GM12878 (cell line): ENCODE data around the gene ACTA2. TPM values are rescaled to one million over a fixed set of nuclear protein-coding genes. Genes with fewer than 3 reads are reported as not detected.

ENCODE experiments used
- ATF2 ChIP-seq: IDR thresholded peaks from 2 replicates; pipeline ENCODE4 v1.6.1; 2012; ENCODE audit warnings: low read length, inconsistent platforms
- CBFB ChIP-seq: IDR thresholded peaks from 2 replicates; pipeline ENCODE4 v1.6.1; 2016; ENCODE audit warnings: antibody characterized with exemption, low read depth
- ETV6 ChIP-seq, 2 experiments: fragments of 450-650 bp in 1 of 2; IDR thresholded peaks in 1 of 2; conservative IDR thresholded peaks in 1 of 2; 2 replicates each; pipeline ENCODE4 v1.6.1; 2014; ENCODE audit warnings: antibody characterized with exemption in 1 of 2, borderline replicate concordance in 1 of 2, low read depth in 1 of 2, mild to moderate bottlenecking in 1 of 2, moderate library complexity in 1 of 2
- EZH2 ChIP-seq: IDR thresholded peaks from 2 replicates; pipeline ENCODE4 v1.6.1; 2012; ENCODE audit warnings: low read depth, mild to moderate bottlenecking, control low read depth, inconsistent platforms, low read length, borderline replicate concordance; ENCODE audit not compliant: control insufficient read depth
- FOS ChIP-seq: IDR thresholded peaks from 3 replicates; pipeline ENCODE4 v1.6.1; 2011; ENCODE audit warnings: borderline replicate concordance; ENCODE audit not compliant: insufficient read length; ENCODE audit errors: extremely low read depth
- KLF5 ChIP-seq: fragments of 450-650 bp; IDR thresholded peaks from 2 replicates; pipeline ENCODE4 v1.6.1; 2014; ENCODE audit warnings: mild to moderate bottlenecking; ENCODE audit not compliant: partially characterized antibody
- MEF2A ChIP-seq: IDR thresholded peaks from 2 replicates; pipeline ENCODE4 v1.6.1; 2011; ENCODE audit warnings: low read depth, mild to moderate bottlenecking, low read length, moderate library complexity; ENCODE audit not compliant: insufficient read depth
- MTA3 ChIP-seq: IDR thresholded peaks from 2 replicates; pipeline ENCODE4 v1.6.1; 2012; ENCODE audit warnings: low read length, inconsistent platforms, borderline replicate concordance
- MXI1 ChIP-seq: fragments of 150-350 bp; IDR thresholded peaks from 2 replicates; pipeline ENCODE4 v1.6.1; 2011; ENCODE audit warnings: low read depth, mild to moderate bottlenecking, inconsistent platforms, low read length, improper control_type of control experiment
- MYB ChIP-seq: fragments of 150-350 bp; IDR thresholded peaks from 2 replicates; pipeline ENCODE4 v1.6.1; 2014; ENCODE audit warnings: mild to moderate bottlenecking, low read depth, low read length, borderline replicate concordance
- NBN ChIP-seq: fragments of 450-650 bp; IDR thresholded peaks from 2 replicates; pipeline ENCODE4 v1.6.1; 2016
- NFYA ChIP-seq: IDR thresholded peaks from 2 replicates; pipeline ENCODE4 v1.6.1; 2011; ENCODE audit warnings: low read depth, mild to moderate bottlenecking, low read length, improper control_type of control experiment, borderline replicate concordance
- POU2F2 ChIP-seq: IDR thresholded peaks from 3 replicates; pipeline ENCODE4 v1.6.1; 2011; ENCODE audit warnings: low read depth, mild to moderate bottlenecking, low read length, borderline replicate concordance
- RAD21 ChIP-seq: IDR thresholded peaks from 2 replicates; pipeline ENCODE4 v1.6.1; 2011; ENCODE audit warnings: mild to moderate bottlenecking, low read depth, low read length, moderate library complexity; ENCODE audit not compliant: insufficient read depth
- RAD51 ChIP-seq: fragments of 450-650 bp; IDR thresholded peaks from 2 replicates; pipeline ENCODE4 v1.6.1; 2016; ENCODE audit warnings: moderate library complexity, mild to moderate bottlenecking, inconsistent platforms
- RB1 ChIP-seq: fragments of 450-650 bp; formaldehyde crosslinking; IDR thresholded peaks from 2 replicates; pipeline ENCODE4 v1.6.1; 2017; ENCODE audit warnings: mild to moderate bottlenecking, borderline replicate concordance
- RFX5 ChIP-seq: IDR thresholded peaks from 2 replicates; pipeline ENCODE4 v1.6.1; 2011; ENCODE audit warnings: low read depth, low read length, improper control_type of control experiment
- SMC3 ChIP-seq: IDR thresholded peaks from 2 replicates; pipeline ENCODE4 v1.6.1; 2011; ENCODE audit warnings: low read length, improper control_type of control experiment, borderline replicate concordance
- SREBF1 ChIP-seq: IDR thresholded peaks from 2 replicates; pipeline ENCODE4 v1.6.1; 2012; ENCODE audit warnings: mild to moderate bottlenecking, low read length
- SREBF2 ChIP-seq: IDR thresholded peaks from 2 replicates; pipeline ENCODE4 v1.6.1; 2012; ENCODE audit warnings: mild to moderate bottlenecking, low read length
- STAT3 ChIP-seq: IDR thresholded peaks from 2 replicates; pipeline ENCODE4 v1.6.1; 2011; ENCODE audit warnings: low read depth, low read length, improper control_type of control experiment
- TAF1 ChIP-seq: IDR thresholded peaks from 2 replicates; pipeline ENCODE4 v1.6.1; 2011; ENCODE audit warnings: mild to moderate bottlenecking, low read depth, low read length, borderline replicate concordance
- TCF7 ChIP-seq: IDR thresholded peaks from 2 replicates; pipeline ENCODE4 v1.6.1; 2014; ENCODE audit warnings: antibody characterized with exemption, borderline replicate concordance
- USF2 ChIP-seq: IDR thresholded peaks from 2 replicates; pipeline ENCODE4 v1.6.1; 2011; ENCODE audit warnings: low read depth, low read length, improper control_type of control experiment, borderline replicate concordance
- YBX1 ChIP-seq: fragments of 450-650 bp; IDR thresholded peaks from 2 replicates; pipeline ENCODE4 v1.6.1; 2016; ENCODE audit warnings: antibody characterized with exemption
- polyA plus RNA-seq, 11 experiments: library from polyadenylated mRNA; depleted of rRNA in 4 of 11; unstranded in 6 of 11; stranded (reverse) in 5 of 11; fragments of >200 nt; fragmentation: Nextera tagmentation in 4 of 11; fragmentation: Illumina TruSeq in 1 of 11; extraction: Ambion mirVana in 4 of 11; extraction: Trizol in 1 of 11; gene quantifications; 1 replicate in 1 of 11; 2 replicates in 10 of 11; pipeline versions ENCODE4 v1.2.1 to v1.2.3, GENCODE V29; 2011 to 2016; ENCODE audit warnings: inconsistent platforms in 2 of 11, missing spikeins in 2 of 11, low read depth in 1 of 11
- total RNA-seq, 4 experiments: library from RNA; depleted of rRNA in 3 of 4; stranded (reverse); fragments of >200 nt in 3 of 4; fragmentation: Illumina TruSeq in 1 of 4; extraction: Trizol in 1 of 4; gene quantifications; 2 replicates each; pipeline versions ENCODE4 v1.2.1 to v1.2.3, GENCODE V29; 2013 to 2021
- TF ChIP-seq, protein P1 (sequence below): fragments of 450-650 bp; IDR thresholded peaks from 2 replicates; pipeline ENCODE4 v1.6.1; 2017; ENCODE audit warnings: low read depth, mild to moderate bottlenecking, moderate library complexity
- TF ChIP-seq, protein P2 (sequence below): IDR thresholded peaks from 2 replicates; pipeline ENCODE4 v1.6.1; 2012; ENCODE audit warnings: low read depth, low read length, improper control_type of control experiment

The ACTA2 gene
- total and polyA plus RNA-seq, 10 of the 15 experiments (the other 5 are each of a cell fraction or from before 2014, with no cell fraction given), result 7.4 to 78.2 (median 32.4) TPM

DNA sequence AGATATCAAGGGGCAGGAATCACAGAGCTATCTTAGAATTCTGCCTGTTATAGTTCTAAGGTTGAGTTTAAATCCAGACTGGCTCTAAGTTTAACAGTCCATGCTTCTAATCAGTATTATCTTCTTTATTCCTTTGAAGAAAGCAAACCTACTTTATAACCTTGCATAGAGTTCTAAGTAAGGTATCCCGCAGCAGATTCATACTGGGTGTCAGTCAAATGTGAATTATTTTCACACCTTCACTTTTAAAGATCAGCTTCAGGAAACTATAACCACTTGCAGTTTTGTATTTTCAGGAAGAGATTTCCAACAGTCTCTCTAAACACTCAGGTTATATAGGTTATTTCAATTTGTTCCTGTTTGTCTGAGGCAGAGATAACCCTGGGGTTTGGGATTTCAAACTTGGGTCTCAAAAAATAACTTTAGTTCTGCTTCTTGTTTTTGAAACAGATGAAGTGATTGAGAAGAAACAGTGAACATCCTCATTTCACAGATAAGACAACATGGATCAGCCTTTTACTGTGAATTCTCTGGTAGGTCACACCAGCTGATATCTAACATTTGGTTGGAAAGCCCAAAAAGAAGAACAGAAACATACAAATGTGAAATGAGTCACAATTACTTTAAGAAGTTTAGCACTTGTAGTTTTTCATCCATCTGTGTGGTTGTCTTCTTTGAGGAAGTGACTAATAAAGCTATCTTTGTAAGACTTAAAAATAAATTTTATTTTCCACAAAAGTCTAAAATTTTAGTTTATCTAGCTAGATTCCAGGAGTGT is 51.2 kb downstream of the ACTA2 start (continued):
- no peak for TF ChIP-seq RFX5
- no peak for TF ChIP-seq TAF1
- TF ChIP-seq MXI1, result no peak
- TF ChIP-seq MEF2A, result peak; percentile 96
- peak; percentile 39; the same call in 1 of the 2 replicates for TF ChIP-seq RAD51
- TF ChIP-seq TCF7, result peak; percentile 81
- TF ChIP-seq, protein P1, sequence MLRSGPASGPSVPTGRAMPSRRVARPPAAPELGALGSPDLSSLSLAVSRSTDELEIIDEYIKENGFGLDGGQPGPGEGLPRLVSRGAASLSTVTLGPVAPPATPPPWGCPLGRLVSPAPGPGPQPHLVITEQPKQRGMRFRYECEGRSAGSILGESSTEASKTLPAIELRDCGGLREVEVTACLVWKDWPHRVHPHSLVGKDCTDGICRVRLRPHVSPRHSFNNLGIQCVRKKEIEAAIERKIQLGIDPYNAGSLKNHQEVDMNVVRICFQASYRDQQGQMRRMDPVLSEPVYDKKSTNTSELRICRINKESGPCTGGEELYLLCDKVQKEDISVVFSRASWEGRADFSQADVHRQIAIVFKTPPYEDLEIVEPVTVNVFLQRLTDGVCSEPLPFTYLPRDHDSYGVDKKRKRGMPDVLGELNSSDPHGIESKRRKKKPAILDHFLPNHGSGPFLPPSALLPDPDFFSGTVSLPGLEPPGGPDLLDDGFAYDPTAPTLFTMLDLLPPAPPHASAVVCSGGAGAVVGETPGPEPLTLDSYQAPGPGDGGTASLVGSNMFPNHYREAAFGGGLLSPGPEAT, result peak; percentile 89
- TF ChIP-seq RAD21, result peak; percentile 15; the same call in 1 of the 2 replicates
- no peak; the same call in 1 of the 2 replicates for TF ChIP-seq USF2
- TF ChIP-seq NBN, result no peak; the same call in 1 of the 2 replicates
- peak in 1 of 2 experiments; percentile 74; a peak in 1 of 4 replicates for TF ChIP-seq ETV6 (conservative IDR thresholded peaks at IDR 0.05 in 1 of 2, IDR thresholded peaks at IDR 0.05 in 1 of 2; ENCODE audit: borderline replicate concordance in 1 of 2, low read depth in 1 of 2)
- no peak for TF ChIP-seq SREBF2
- no peak; the same call in 1 of the 2 replicates for TF ChIP-seq MTA3
- 0 out of 2 replicates have a peak, but pooled peaks have one; percentile 8 for TF ChIP-seq SMC3
- TF ChIP-seq, protein P2, sequence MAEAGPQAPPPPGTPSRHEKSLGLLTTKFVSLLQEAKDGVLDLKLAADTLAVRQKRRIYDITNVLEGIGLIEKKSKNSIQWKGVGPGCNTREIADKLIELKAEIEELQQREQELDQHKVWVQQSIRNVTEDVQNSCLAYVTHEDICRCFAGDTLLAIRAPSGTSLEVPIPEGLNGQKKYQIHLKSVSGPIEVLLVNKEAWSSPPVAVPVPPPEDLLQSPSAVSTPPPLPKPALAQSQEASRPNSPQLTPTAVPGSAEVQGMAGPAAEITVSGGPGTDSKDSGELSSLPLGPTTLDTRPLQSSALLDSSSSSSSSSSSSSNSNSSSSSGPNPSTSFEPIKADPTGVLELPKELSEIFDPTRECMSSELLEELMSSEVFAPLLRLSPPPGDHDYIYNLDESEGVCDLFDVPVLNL, result no peak
- TF ChIP-seq NFYA, result no peak
- no peak for TF ChIP-seq SREBF1
- TF ChIP-seq YBX1, result no peak
- TF ChIP-seq MYB, result no peak
- TF ChIP-seq EZH2, result no peak
- peak; percentile 58; the same call in 1 of the 2 replicates for TF ChIP-seq CBFB
- no peak for TF ChIP-seq POU2F2
- peak; percentile 93 for TF ChIP-seq ATF2
- TF ChIP-seq KLF5, result no peak
- TF ChIP-seq RB1, result no peak
- no peak for TF ChIP-seq FOS
- no peak for TF ChIP-seq STAT3
